ENCODE data around the gene ZNF343.
"Not testable (repeated sequence)": the region's sequence is repeated elsewhere in the genome, so short reads cannot be mapped to it uniquely, and the experiment has no call there.

ZNF343 gene

DNA sequence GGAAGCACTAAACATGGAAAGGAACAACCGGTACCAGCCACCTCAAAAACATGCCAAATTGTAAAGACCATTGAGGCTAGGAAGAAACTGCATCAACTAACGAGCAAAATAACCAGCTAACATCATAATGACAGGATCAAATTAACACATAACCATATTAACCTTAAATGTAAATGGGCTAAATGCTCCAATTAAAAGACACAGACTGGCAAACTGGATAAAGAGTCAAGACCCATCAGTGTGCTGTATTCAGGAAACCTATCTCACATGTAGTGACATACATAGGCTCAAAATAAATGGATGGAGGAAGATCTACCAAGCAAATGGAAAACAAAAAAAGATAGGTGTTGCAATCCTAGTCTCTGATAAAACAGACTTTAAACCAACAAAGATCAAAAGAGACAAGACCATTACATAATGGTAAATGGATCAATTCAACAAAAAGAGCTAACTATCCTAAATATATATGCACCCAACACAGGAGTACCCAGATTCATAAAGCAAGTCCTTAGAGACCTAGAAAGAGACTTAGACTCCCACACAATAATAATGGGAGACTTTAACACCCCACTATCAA lies 5.8 kb downstream of the ZNF343 start:
- not testable (repeated sequence) for DNase-seq (ENCODE audit: low read depth); H3K4me3 ChIP-seq (ENCODE audit: low read depth, low read length)

DNA sequence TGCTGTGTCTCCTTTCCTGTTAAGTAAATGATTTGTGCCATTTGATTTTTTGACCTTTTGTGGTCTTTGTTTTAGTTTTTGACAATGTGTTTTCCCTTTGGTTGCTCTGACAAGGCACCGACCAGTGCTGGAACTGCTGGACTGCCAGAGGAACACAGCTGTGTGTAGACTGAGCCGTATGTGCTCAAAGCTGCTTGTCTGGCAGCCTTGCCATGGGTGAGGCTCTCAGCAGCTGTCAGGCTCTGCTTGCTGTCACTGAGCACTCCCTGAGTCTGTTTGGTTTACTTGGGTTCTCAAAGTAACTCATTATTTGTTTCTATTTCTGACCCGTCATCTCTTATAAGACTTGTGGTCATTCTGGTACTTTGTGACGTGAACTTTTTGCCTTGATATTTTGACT lies 23.1 kb downstream of the ZNF343 start:
- no peak for TF ChIP-seq MYC (IDR thresholded peaks at IDR 0.05; ENCODE audit: low read depth, low read length)
- TF ChIP-seq, protein P1, sequence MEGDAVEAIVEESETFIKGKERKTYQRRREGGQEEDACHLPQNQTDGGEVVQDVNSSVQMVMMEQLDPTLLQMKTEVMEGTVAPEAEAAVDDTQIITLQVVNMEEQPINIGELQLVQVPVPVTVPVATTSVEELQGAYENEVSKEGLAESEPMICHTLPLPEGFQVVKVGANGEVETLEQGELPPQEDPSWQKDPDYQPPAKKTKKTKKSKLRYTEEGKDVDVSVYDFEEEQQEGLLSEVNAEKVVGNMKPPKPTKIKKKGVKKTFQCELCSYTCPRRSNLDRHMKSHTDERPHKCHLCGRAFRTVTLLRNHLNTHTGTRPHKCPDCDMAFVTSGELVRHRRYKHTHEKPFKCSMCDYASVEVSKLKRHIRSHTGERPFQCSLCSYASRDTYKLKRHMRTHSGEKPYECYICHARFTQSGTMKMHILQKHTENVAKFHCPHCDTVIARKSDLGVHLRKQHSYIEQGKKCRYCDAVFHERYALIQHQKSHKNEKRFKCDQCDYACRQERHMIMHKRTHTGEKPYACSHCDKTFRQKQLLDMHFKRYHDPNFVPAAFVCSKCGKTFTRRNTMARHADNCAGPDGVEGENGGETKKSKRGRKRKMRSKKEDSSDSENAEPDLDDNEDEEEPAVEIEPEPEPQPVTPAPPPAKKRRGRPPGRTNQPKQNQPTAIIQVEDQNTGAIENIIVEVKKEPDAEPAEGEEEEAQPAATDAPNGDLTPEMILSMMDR (IDR thresholded peaks at IDR 0.05; ENCODE audit: low read depth, low read length): no peak
- no peak for TF ChIP-seq POLR2A (IDR thresholded peaks at IDR 0.05; ENCODE audit: extremely low read depth, insufficient read length)
- TF ChIP-seq, protein P2, sequence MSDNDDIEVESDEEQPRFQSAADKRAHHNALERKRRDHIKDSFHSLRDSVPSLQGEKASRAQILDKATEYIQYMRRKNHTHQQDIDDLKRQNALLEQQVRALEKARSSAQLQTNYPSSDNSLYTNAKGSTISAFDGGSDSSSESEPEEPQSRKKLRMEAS (IDR thresholded peaks at IDR 0.05; ENCODE audit: low read depth, low read length): no peak
- no peak overlapping the region for H3K4me3 ChIP-seq (ENCODE audit: low read depth, low read length)

DNA sequence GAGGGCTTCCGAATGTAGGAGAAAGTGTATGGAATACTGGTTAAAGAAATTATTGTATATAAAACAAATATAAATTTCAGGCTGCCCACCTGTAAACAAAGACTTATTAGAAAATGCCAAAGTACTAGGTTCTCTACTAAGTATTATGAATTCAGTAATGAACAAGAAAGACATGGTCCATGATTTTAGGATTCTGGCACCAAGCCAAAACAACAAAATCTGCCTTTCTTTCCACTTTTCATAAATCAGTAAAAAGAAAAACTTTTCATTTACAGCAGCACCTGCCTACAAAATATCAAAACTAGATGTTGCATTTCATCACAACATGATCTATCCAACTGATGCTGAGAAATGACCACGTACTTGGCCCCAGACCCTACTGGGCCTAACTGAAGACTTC lies 23.6 kb downstream of the ZNF343 start:
- TF ChIP-seq, protein P1 (IDR thresholded peaks at IDR 0.05; ENCODE audit: low read depth, low read length): no peak
- TF ChIP-seq MYC (IDR thresholded peaks at IDR 0.05; ENCODE audit: low read depth, low read length): no peak
- no peak for TF ChIP-seq POLR2A (IDR thresholded peaks at IDR 0.05; ENCODE audit: extremely low read depth, insufficient read length)
- TF ChIP-seq, protein P2 (IDR thresholded peaks at IDR 0.05; ENCODE audit: low read depth, low read length): no peak
- no peak overlapping the region for H3K4me3 ChIP-seq (ENCODE audit: low read depth, low read length)
- no peak for DNase-seq (ENCODE audit: low read depth)

More for the DNA sequence above, 23.1 kb downstream of the ZNF343 start:
- DNase-seq (ENCODE audit: low read depth): no peak

DNA sequence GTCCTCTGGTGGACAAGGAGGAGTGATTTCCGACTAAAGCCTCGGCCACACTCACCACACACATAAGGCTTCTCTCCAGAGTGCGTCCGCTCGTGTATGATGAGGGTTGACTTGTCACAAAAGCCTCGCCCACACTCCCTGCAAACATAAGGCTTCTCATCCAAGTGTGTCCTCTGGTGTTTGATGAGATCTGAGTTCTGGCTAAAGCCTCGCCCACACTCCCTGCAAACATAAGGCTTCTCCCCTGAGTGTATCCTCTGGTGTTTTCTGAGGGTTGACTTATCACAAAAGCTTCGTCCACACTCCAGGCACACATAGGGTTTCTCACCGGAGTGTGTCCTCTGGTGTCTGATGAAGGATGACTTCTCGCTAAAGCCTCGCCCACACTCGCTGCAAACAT lies 25.2 kb downstream of the ZNF343 start:
- TF ChIP-seq POLR2A (IDR thresholded peaks at IDR 0.05; ENCODE audit: extremely low read depth, insufficient read length): no peak
- TF ChIP-seq, protein P2 (IDR thresholded peaks at IDR 0.05; ENCODE audit: low read depth, low read length): no peak
- DNase-seq (ENCODE audit: low read depth): no peak
- H3K4me3 ChIP-seq (ENCODE audit: low read depth, low read length): no peak overlapping the region

DNA sequence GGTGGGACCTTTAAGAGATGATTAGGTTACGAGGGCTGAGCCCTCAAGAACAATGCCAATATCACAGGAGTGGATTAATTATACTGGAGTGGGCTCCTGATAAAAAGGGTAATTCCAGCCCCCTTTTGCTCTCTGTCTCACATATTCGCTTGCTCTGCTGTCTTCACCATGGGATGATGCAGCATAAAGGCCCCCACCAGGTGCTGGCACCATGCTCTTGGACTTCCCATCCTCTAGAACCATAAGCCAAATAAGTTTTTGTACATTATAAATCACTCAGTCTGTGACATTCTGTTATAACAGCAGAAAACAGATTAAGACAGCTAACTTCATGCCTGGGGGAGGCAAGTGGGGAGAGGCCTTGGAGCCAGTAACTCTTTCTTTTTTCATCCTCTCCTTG lies 28.3 kb downstream of the ZNF343 start:
- TF ChIP-seq MYC (IDR thresholded peaks at IDR 0.05; ENCODE audit: low read depth, low read length): no peak
- TF ChIP-seq POLR2A (IDR thresholded peaks at IDR 0.05; ENCODE audit: extremely low read depth, insufficient read length): no peak
- TF ChIP-seq, protein P2 (IDR thresholded peaks at IDR 0.05; ENCODE audit: low read depth, low read length): no peak
- TF ChIP-seq, protein P1 (IDR thresholded peaks at IDR 0.05; ENCODE audit: low read depth, low read length): no peak
- no peak for DNase-seq (ENCODE audit: low read depth)
- no peak overlapping the region for H3K4me3 ChIP-seq (ENCODE audit: low read depth, low read length)

DNA sequence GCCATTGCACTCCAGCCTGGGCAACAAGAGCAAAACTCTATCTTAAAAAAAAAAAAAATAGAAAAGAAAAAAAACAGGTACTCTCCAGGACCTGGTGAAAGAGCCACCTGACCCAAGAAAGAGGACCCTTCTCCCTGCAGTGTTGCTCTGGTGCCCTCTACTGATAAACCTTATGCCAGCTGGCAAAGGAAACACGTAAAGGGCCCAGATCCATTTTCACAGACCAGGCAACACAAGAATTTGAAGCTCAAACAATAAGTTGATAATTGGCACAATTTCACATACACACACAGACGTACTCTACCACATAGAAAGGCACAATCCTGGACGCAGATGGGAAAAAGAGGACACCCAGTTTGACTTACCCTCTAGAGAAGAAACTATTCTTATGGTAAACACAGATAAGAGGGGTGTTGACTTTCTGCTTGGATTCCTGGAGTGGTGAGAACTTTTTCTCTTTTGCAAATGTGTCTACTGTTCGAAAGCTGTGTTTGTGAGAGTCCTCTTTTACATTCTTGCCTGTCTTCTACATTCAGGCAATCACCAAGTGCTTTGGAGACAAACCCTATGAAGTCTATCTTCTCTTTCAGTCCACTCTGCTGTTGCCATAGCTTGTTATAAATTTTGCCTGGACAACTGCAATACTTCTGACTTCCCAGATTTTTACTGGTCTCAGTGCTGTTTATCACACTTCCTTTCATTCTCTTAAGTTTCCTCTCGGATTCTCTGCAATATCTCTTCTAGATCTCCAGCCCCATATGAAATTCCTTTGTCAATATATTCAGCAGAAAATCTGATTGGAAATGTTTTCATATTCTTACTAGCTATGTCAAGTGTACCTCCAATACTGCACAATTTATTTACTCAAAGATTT lies 31.7 kb downstream of the ZNF343 start:
- TF ChIP-seq POLR2A (IDR thresholded peaks at IDR 0.05; ENCODE audit: extremely low read depth, insufficient read length) (no peak), MYC (IDR thresholded peaks at IDR 0.05; ENCODE audit: low read depth, low read length) (no peak)
- TF ChIP-seq, protein P2 (IDR thresholded peaks at IDR 0.05; ENCODE audit: low read depth, low read length): no peak
- TF ChIP-seq, protein P1 (IDR thresholded peaks at IDR 0.05; ENCODE audit: low read depth, low read length): peak; percentile 48
- H3K4me3 ChIP-seq (ENCODE audit: low read depth, low read length): no peak overlapping the region
- peak; percentile 30 for DNase-seq (ENCODE audit: low read depth)

Data from NB4 (cell line).